ENCODE data around the gene WDR7.

DNA sequence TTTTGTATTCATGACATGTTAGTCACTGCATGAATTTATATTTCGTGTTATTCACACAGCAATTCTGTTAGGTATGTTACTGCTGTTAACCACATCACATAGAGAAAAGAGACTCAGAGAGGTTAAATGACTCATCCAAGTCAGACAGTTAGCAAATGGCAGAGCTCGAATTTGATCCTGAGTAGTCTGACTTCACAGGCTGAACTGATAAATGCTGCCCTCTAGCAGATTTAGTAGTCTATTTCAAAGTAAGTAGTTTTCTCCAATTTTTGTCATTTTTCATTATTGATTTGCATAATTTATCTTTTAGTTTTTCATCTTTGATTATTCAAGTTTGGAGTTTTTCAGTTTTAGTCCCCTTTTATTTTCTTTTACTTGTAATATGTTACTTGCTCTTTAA is 58.3 kb downstream of the WDR7 start:
- TF ChIP-seq HLTF (IDR thresholded peaks at IDR 0.05), result no peak
- TF ChIP-seq, protein P1, sequence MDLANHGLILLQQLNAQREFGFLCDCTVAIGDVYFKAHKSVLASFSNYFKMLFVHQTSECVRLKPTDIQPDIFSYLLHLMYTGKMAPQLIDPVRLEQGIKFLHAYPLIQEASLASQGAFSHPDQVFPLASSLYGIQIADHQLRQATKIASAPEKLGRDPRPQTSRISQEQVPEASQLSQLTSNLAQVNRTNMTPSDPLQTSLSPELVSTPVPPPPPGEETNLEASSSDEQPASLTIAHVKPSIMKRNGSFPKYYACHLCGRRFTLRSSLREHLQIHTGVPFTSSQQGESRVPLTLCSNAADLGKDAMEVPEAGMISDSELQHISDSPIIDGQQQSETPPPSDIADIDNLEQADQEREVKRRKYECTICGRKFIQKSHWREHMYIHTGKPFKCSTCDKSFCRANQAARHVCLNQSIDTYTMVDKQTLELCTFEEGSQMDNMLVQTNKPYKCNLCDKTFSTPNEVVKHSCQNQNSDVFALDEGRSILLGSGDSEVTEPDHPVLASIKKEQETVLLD (IDR thresholded peaks at IDR 0.05), result no peak
- TF ChIP-seq, protein P2, sequence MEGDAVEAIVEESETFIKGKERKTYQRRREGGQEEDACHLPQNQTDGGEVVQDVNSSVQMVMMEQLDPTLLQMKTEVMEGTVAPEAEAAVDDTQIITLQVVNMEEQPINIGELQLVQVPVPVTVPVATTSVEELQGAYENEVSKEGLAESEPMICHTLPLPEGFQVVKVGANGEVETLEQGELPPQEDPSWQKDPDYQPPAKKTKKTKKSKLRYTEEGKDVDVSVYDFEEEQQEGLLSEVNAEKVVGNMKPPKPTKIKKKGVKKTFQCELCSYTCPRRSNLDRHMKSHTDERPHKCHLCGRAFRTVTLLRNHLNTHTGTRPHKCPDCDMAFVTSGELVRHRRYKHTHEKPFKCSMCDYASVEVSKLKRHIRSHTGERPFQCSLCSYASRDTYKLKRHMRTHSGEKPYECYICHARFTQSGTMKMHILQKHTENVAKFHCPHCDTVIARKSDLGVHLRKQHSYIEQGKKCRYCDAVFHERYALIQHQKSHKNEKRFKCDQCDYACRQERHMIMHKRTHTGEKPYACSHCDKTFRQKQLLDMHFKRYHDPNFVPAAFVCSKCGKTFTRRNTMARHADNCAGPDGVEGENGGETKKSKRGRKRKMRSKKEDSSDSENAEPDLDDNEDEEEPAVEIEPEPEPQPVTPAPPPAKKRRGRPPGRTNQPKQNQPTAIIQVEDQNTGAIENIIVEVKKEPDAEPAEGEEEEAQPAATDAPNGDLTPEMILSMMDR (IDR thresholded peaks at IDR 0.05 in 2 of 3, conservative IDR thresholded peaks at IDR 0.05 in 1 of 3; ENCODE audit: insufficient read depth in 2 of 3, low read depth in 1 of 3, low read length in 3 of 3), result peak; percentile 21 to 51 (median 35); a peak in 3 of 6 replicates
- no peak for TF ChIP-seq FOXP1 (CRISPR knock-in tag; IDR thresholded peaks at IDR 0.05)

Data from K562 (cell line).